Activated CD4-positive, alpha-beta T cell treated with anti-CD3 and anti-CD28 coated beads, Interleukin-10, Interleukin-2, amounts not matched to agents 100 ng/mL and 50 ng/mL, durations not matched to agents 16 hours and 8 hours (primary cell): ENCODE measurements around the gene SYS1.

Source experiments
- DNase-seq: peaks from one replicate; pipeline ENCODE4 v3.0.0-alpha.2; 2020

The SYS1 gene

DNA sequence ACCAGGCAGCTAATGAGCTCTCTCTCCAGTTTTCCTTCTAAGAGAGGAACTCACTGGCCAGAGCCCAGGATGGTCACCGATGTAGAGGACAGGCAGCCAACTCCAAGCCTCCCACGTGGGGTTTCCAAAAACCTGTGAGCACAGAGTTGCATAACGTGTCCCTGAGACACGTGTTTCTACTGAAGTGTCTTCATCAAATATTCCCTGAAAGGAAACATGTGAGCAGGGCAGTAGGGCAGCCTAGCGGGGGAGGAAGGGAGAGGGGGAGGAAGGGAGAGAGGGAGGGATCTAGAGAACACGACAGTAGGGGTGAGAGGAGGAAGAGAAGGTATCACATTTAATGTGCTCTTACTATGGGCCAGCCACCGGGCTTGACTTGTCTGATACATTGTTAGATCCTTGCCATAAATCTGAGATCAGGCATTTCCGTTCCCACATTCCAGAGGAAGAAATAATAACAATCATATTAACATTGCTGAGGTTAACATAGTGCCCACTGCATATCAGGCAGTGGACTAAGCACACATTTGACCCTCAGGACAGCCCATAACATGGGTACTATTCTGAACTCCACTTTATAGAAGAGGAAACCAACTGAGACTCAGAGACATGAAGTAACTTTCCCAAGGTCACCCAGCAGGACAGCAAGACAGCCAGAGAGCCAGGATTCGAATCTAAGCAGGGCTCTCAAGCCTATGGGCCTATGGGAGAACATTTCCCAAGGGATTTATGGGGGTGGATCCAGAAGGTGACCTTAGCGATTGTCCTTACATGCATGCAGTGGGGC, 4.5 kb upstream of the SYS1 start:
- no peak for DNase-seq

DNA sequence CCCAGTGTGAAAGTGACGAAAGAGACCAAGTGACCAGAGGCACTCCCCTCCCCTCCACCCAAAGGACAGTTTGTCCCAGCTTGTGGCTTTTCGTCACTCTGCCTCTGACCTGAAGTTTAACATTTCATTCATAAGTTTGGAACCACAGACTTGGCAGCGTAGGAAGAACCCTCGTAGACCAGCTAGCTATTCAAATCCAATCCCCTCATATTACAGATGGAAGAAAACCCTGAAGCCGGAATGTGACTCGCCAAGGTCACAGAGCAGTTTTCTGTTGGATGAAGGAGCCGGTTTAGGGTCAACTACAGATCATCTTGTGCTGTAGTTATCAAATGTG, 3.9 kb upstream of the SYS1 start:
- DNase-seq: no peak

DNA sequence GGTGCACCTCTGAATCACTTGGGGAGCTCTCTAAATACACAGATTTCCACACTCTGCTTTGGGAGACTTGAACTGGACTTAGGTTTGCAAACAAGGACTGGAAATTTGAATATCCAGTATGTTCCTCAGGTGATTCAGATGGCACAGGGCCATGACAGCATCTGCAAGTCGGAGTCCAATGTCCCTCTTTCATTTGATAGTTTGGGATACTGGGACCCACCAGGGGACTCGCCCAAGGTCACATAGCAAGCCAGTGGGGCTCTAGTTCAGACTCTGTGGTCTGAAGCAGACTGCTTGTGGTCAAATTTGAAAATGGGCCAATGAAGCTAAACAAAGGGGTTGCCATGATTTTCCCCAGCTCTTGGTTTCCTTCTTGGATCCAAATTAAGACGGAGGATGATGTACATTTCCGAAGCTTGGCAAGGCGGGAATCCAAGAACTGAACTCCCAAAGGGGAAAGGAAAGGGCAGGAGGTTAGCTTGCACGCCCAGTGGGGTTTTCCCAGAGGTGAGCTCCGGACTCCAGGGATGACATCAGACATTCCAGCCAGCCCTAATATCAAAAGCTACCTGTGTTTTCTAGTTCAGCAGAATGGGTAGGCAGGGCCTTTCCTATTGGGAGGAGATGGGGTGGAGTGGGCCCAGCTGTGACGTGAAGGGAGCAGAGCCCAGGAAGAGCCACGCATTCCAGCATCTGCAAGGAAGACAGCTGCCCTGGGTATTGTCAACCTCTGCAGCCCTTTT, 3.4 kb upstream of the SYS1 start:
- DNase-seq: no peak

DNA sequence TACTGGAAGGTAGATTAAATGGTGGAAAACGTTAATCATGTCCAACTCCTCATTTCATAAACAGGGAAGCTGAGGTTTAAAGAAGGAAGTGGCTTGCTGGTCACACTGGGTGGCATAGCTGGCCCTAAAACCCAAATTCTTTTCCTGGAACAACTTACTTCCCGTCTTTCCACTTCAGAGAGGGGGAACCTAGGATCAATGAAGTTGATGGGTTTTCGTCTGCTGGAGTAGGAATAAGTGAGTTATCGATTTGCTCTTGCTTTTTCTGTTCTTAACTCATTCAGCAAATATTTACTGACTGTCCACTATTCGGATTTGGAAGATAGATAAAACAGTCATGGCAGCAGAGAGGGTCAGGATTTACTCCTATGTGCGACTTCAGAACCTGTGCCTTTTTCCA, 1.2 kb upstream of the SYS1 start:
- DNase-seq: no peak

DNA sequence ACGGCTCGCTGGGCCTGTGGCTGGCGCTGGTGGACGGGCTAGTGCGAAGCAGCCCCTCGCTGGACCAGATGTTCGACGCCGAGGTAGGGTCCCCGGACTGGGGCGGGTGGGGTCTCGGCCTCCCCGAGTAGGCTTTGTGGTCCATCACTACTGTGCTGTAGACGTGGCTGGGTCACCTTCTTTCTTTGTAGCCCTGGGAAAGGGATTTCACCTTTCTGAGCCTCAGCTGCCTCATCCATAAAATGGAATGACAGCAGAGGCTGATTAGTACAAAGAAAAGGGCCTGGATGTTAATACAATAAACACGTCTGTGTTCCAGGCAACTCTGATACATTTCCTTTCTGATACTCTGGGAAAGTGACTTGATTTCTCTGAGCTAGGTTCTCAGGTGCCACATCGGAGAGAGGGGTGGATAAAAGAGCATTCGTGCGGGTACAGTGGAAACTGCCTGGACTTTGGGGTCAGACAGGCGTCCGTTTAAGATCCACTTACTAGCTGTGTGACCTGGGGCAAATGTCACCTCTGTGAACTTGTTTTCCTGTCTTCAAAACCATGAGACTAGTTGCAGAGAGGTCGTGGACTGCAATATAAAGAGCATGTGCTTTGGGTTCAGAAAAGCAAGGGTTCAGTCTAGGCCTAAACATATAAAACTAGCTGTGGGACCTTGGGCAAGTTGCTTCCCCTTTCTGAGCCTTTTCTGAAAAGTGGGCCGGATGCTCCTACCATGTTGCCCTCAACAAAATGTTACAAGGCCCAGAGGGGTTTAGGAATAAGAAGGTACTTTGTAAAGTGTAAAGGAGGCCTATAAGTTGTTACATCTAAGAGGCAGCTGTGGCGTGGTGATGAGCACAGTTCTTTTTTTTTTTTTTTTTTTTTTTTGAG, 896 bp downstream of the SYS1 start:
- DNase-seq: no peak

DNA sequence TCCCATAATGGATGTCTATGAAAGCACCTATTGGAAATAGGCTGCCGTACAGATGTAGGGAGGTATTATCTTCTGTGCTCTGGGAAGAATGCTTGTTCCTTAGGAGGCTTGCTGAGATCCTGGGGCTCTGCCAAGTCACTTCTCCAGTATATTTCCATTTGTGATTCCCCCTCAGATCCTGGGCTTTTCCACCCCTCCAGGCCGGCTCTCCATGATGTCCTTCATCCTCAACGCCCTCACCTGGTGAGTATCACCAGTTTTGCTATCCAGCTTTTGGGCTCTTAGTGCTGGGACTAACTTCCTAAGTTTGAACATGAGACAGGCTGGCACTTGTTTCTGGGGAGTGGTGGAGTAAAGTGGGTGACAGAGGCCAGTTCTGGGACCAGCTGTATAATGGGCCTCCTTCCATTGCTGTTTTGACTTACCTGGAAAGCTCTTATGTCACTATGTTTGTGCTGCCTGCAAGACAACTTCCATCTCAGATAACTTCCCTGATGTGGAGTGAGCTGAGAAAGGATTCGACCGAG, 2.6 kb downstream of the SYS1 start:
- DNase-seq: no peak

DNA sequence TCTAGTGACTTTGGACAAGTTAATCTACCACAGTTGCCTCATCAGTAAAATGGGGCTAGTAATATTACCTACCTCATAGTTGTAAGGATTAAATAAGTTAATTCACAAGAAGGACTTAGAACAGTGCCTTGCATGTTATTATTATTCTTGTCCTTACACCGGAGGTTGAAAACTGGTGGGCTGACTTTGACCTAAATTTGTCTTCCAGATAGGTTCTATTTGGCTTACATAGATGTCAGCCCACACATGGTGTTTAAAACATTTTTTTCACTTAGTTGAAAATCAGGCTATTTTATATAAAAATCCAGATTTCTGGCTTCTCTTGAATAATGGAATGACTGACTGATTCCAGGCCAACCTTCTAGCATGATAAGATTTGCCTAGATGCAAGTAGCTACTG, 3.2 kb downstream of the SYS1 start:
- no peak for DNase-seq

DNA sequence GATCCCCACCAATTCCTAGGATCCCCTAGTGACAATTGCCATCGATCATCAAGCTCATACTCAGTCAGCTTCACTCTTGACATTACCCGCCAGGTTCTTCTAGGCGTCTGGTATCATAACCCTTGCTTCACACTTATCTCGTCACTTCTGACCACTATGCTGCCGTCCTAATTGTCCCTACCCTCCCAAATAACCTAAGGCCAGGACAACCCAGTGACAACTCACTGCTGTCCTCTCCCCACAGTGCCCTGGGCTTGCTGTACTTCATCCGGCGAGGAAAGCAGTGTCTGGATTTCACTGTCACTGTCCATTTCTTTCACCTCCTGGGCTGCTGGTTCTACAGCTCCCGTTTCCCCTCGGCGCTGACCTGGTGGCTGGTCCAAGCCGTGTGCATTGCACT, 3.7 kb downstream of the SYS1 start:
- no peak for DNase-seq

DNA sequence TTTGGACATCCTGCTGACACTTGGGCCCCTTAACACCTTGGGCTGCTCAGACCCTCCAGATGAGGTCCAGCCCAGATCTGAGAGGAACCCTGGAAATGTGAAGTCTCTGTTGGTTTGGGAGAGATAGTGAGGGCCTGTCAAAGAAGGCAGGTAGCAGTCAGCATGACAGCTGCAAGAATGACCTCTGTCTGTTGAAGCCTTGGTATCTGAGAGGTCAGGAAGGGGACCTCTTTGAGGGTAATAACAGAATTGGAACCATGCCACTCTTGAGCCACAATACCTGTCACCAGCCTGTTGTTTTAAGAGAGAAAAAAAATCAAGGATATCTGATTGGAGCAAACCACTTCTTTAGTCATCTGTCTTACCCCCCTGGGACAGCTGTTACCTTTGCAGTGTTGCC, 4.2 kb downstream of the SYS1 start:
- DNase-seq: no peak

DNA sequence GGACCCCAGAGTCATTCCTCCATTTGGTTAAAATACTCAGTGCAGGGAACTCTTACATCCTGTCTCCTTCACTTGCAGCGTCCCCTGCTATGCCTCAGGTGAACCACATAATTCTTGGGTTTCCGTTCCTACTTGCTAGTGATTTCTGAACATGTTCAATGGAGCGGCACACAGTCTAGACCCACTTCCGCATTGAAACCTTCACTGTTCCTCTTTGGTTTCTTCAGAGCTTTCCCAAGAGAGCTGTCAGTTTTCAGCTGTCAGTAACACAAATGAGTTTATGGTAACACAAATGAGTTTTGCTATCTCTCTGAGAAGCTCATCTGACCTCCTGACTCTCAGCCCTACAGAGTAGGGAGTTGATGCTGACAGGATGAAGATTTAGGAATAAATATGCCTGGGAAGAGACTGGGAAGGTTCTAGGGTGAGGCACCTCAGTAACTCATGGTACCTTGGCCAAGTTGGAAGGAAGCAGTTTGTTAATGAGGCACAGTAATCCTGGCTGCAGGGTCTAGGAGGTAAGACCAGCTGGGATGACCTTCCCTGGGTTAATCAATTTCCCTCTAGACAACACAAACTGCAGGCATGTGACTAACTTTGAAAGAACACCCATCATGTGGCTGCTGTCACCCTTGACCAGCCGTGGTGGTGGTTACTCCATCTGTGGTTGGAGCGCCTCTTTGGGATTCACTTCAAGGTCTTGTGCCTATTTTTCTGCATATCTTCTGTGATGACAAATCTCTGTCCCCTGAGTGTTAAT, 5.4 kb downstream of the SYS1 start:
- DNase-seq: peak; percentile 79

DNA sequence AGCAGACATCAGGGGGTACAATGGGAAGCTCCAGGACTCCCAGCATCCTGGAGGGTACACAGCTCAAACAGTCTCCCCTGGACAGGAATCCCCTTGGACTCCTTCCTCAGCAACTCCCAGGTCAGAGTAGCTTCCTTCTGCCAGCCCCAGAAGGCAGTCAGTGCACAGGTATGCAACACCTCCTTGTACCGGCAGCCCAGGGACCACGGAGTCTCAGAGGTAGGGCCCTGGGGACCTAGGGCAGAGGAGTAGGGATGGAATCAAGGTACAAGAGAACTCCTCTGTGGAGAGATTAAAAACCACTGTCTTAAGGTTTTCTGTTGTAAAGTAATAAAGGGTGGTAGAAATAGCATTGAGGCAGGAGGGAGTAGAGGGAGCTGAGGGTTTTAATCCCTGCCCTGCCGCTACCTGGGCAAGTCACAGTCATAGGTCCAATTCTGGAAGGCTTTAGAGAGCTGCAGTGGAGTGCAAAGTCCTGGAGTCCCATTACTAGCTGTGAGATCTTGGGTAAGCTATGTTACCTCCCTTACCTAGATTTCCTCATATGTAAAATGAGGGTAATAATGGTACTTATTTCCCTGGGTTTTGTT, 7.7 kb downstream of the SYS1 start:
- no peak for DNase-seq

DNA sequence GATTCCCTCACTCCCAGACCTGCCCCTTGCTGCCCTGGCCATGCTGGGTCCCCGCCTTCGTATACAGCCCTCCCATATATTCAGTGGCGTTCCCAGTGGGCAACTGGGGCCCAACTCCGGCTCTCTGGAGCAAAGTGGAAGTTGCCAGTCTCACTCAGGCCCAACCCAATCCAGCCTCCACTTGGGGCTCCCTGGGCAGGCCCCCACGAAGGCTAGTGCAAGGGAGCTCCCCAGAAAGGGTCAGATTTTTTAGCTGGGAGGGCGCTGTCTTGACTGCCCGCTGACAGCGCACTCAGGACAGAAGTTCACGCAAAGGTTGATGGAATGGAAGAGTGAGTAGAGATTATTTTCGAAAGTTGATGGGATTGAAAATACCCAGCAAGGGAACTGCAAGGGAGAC, 9.3 kb downstream of the SYS1 start:
- DNase-seq: no peak

DNA sequence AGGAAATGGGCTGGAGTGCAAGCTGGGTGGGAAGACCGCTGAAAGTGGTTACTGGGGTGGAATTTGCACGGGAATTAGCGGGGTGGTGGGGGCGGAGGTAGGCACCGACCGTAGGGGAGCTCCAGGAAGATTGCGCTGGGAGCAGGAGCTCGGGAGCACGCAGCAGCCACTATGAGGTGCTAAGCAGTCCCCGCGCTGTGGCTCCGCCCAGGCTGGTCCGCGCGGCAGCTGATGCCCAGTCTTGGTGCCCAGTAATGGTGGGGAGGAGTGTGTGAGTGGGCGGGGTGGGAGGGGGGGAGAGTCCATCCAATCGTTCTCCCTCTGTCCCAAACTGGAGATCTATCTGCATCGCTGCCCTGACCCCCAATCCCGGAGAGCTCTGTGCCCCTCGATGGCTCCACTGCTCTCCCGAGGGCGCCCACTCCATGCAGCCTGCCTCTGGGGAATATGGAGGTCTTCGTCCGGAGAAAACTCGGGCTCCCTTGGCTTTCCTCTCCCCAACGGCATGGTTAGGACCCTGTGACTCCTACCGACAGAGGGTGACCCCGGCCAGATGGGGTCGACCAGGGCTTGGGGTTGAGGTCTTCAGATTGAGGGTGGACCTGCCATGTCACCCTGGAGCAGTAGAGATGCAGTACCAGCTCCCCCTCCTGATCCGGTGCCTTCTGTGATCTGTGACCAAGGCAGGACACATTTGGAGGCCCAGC, 9.8 kb downstream of the SYS1 start:
- DNase-seq: no peak

DNA sequence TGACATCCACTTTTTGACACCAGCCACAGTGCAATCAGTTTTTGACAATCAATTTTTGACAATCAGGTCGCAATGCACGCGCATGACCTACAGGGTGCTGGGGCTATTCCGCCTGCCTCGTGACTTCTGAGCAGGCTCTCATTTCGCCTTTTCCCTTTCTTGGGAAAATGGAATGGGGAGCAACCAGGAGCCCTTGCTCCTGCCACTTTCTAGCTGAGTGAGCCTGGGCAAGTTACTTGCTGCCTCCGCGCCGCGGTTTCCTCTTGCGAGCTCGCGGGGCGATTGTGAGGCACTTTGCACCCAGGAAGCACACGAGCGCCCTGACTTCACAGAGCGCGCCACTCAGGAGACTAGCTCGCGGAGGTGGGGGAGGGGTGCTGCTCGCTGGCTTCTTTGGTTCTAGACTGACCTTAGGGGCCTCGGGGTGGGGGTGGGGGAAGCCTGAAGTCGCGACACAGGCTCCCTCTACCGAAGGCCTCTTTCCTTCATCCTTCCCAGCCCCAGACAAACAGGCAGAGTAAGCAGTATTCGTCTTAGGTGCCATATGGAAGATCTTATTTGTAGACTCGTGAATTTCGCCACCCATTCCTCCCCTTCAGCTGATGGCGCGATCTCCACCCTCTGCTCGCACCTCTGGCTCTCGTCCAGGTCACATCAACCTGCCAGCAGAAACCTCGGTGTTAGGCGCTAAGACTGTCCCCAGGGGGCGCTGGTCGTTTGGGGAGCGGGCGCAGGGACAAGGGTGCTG, 10.6 kb downstream of the SYS1 start:
- DNase-seq: peak; percentile 92

DNA sequence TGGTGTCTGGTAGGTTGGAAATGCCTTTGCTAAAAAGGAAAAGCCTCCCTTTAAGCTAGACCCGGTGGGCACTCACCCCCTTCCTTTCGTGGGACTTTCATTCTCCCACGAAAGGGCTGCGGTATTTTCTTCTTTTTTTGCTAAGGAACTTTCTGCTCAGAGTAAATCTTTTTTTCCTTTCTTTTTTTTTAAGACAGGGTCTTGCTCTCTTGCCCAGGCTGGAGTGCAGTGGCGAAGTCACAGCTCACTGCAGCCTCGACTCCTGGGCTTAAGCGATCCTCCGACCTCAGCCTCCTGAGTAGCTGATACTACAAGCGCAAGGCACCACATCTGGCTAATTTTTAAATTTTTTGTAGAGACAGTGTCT, 11.1 kb downstream of the SYS1 start:
- DNase-seq: no peak

DNA sequence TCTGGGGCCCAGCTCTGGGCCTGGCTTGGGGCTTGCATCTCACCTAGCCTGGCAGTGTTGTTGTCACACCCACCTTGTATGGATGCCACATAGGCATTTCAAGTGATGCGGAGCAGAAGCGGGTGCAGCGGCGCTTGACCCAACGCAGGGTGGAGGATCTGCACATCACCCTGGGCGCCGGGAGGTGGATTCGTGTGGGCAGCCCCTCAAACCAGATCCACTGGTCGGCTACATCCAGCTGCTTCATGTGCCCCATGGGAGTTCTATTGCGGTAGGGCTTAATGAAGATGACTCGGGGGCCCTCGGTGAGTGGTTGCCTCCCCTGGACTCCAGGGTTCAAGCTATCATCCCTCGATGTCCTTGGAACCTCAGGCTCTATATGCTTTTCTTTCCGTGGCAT, 12.0 kb downstream of the SYS1 start:
- no peak for DNase-seq

DNA sequence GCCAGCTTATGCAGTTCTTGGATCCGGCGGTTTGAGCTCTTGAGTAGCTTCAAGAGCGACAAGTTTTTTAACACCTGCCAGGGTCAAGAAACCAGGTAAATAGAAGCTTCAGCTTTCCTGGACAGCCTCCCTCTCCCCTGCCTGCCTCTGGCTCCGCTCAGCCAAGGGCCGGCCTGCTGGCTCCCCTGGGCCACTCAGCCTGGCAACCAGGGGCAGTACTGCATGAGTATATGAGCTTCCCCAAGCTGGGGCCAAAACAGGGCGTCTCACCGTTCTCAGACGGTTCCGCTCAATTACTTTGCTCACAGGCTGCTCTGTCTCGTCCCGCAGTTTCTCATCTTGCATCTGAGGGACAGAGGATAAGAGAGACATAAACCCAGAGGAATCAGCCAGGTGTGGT, 14.3 kb downstream of the SYS1 start:
- no peak for DNase-seq

DNA sequence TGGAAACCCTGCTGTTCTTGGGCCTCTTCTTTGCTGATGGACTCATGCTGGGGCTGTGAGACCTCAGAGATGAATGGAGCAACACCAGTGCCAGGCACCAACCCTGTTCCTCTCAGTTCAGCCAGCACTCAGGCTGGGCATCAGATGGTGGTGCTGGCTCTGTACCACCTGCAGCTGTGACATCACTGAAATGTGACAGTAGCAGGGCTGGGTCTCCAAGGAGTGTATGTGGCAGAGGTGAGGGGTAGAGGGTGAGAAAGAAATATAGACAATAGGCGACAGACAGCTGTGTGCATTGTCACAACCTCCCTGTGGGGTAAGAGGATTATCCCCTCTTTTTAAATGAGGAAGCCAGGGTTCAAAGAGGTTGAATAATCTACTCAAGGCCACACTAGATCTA, 15.2 kb downstream of the SYS1 start, which contains the start of gene TP53TG5:
TSS of gene TP53TG5 (minus strand) at position 135 of the 400 bp plus-strand sequence. CDS start at position 46, 89 bp downstream.
- no peak for DNase-seq

DNA sequence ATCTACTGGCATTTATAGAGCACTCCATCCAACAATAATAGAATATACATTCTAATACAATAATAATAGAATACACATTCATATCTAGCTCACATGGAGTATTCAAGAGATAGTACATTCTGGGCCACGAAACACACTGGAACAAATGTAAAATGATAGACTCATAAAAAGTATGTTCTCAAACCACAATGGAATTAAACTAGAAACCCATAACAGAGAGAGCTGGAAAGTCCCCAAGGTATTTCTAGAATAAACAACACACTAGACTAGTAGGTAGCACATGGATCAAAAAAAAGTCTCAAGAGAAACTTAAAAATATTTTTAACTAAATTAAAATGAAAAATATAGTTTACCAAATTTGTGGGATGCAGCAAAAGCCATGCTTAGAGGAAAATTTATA, 24.3 kb downstream of the SYS1 start:
- DNase-seq: no peak

DNA sequence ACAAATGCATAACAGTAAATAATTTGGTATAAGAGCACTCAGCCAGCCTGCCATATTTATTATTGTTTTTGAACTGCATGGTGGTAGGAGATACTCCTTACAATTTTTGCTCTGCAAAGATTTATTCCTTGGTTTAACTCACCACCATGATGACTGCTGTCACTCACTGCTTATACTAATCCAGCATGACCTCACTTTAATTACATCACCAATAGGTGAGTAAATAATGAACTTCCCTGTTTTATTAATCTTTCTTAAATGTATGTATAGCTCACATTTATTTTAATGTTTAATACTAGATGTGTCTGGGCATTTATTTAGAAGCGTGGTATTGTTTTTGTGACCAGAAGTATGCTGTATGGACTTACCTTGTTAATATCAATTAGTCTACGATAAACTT, 28.0 kb downstream of the SYS1 start:
- no peak for DNase-seq

DNA sequence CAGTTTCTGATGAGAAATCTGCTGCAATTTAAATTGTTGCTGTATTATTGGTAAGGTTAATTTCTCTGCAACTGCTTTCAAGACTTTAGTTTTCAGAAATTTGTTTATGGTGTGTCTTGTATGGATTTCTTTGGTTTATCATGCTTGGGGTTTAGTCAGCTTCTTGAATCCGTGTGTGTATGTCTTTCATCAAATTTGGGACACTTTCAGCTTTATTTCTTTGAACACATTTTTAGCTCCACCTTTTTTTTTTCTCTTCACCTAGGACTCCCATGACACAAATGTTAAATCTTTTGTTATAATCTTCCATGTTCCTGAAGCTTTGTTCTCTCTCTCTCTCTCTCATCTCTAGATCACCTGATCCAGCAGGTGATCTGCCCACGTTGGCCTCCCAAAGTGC, 28.6 kb downstream of the SYS1 start:
- no peak for DNase-seq
